H1 (cell line): ENCODE results near the gene NLRP6. TPM values are rescaled to one million over a fixed set of nuclear protein-coding genes. Genes with fewer than 3 reads are reported as not detected.

ENCODE experiments used
- CTCF ChIA-PET: fragments of 300-600 bp; sonication (Branson Sonifier 250); formaldehyde crosslinking; loops from one replicate; lab custom pipeline; 2021; ENCODE audit not compliant: partially characterized antibody; lab: Charles Lee
- POLR2A ChIA-PET: fragments of 300-600 bp; sonication (Branson Sonifier 250); formaldehyde crosslinking; loops from one replicate; lab custom pipeline; 2021; ENCODE audit warnings: inconsistent platforms; ENCODE audit not compliant: partially characterized antibody; lab: Charles Lee
- DNase-seq, 2 experiments: peaks; one replicate each; pipeline versions ENCODE4 v3.0.0 to v3.0.0-alpha.2; 2010 to 2022; ENCODE audit warnings: low spot score in 2 of 2, low read depth in 1 of 2, mixed read lengths in 1 of 2
- FAIRE-seq: peaks from 2 replicates; lab custom pipeline; 2011; peaks lifted over from hg19 to GRCh38; lab: Jason Lieb, UNC
- H2AFZ ChIP-seq: 2 replicates; pipeline ENCODE4 v1.8.1; 2012; ENCODE audit warnings: low read length, inconsistent platforms
- H2AK5ac ChIP-seq: 2 replicates; pipeline ENCODE4 v1.6.1; 2013; ENCODE audit warnings: low read depth, low read length
- H2BK120ac ChIP-seq: replicated peaks from 2 replicates; pipeline ENCODE3; 2013; ENCODE audit warnings: low read depth, low read length, inconsistent platforms
- H2BK12ac ChIP-seq: 2 replicates; pipeline ENCODE4 v1.6.1; 2013; ENCODE audit warnings: low read depth, low read length
- H2BK15ac ChIP-seq: 2 replicates; pipeline ENCODE4 v1.6.1; 2013; ENCODE audit warnings: low read length
- H2BK20ac ChIP-seq: 2 replicates; pipeline ENCODE4 v1.6.1; 2013; ENCODE audit warnings: low read length
- H2BK5ac ChIP-seq: 2 replicates; pipeline ENCODE4 v1.6.1; 2013; ENCODE audit warnings: low read depth, low read length
- H3K14ac ChIP-seq: 2 replicates; pipeline ENCODE4 v1.6.1; 2013; ENCODE audit warnings: inconsistent platforms; ENCODE audit not compliant: insufficient read length
- H3K18ac ChIP-seq: 2 replicates; pipeline ENCODE4 v1.6.1; 2013; ENCODE audit warnings: low read length; ENCODE audit errors: extremely low read depth
- H3K23ac ChIP-seq: 2 replicates; pipeline ENCODE4 v1.6.1; 2013; ENCODE audit warnings: inconsistent platforms; ENCODE audit not compliant: insufficient read length
- H3K23me2 ChIP-seq: 2 replicates; pipeline ENCODE4 v1.6.1; 2013; ENCODE audit warnings: low read depth, low read length
- H3K27ac ChIP-seq: 2 replicates; pipeline ENCODE4 v1.6.1; 2011; ENCODE audit warnings: low read depth, low read length, inconsistent platforms
- H3K27me3 ChIP-seq, 4 experiments: replicated peaks in 1 of 4; 1 replicate in 1 of 4; 2 replicates in 3 of 4; pipeline versions ENCODE4 v1.6.1 to v1.8.1; 2011 to 2013; ENCODE audit warnings: low read length in 3 of 4, mild to moderate bottlenecking in 3 of 4, inconsistent platforms in 2 of 4, mixed read lengths in 2 of 4, moderate library complexity in 1 of 4; ENCODE audit not compliant: control insufficient read depth in 3 of 4, insufficient read depth in 3 of 4; ENCODE audit errors: extremely low read depth in 1 of 4
- H3K36me3 ChIP-seq, 4 experiments: 2 replicates each; pipeline versions ENCODE4 v1.6.1 to v1.8.1; 2011 to 2013; ENCODE audit warnings: mild to moderate bottlenecking in 4 of 4, low read length in 3 of 4, moderate library complexity in 2 of 4, control low read depth in 1 of 4, inconsistent platforms in 1 of 4; ENCODE audit not compliant: insufficient read depth in 4 of 4, control insufficient read depth in 2 of 4
- H3K4ac ChIP-seq: replicated peaks from 2 replicates; pipeline ENCODE3; 2013; ENCODE audit warnings: low read length, low read depth, mixed read lengths, inconsistent platforms; ENCODE audit not compliant: insufficient read length
- H3K4me1 ChIP-seq, 4 experiments: replicated peaks in 1 of 4; 1 replicate in 1 of 4; 2 replicates in 3 of 4; pipeline versions ENCODE4 v1.6.1 to v1.8.1; 2011 to 2013; ENCODE audit warnings: low read length in 3 of 4, inconsistent platforms in 2 of 4, mixed read lengths in 1 of 4; ENCODE audit not compliant: insufficient read depth in 4 of 4, control insufficient read depth in 3 of 4
- H3K4me2 ChIP-seq, 2 experiments: 2 replicates each; pipeline versions ENCODE4 v1.6.1 to v1.8.1; 2011 to 2013; ENCODE audit warnings: low read depth in 2 of 2, low read length in 2 of 2, control low read depth in 1 of 2, inconsistent platforms in 1 of 2, mild to moderate bottlenecking in 1 of 2; ENCODE audit not compliant: insufficient read depth in 1 of 2
- H3K4me3 ChIP-seq, 4 experiments: fragments of 200-600, 300-600 bp in 1 of 4; sonication (generic), shearing (Covaris generic), sonication (Bioruptor Twin) in 1 of 4; 2 replicates each; pipeline versions ENCODE4 v1.5.1 to v1.8.1; 2011 to 2016; ENCODE audit warnings: low read length in 4 of 4, low read depth in 3 of 4, control low read depth in 2 of 4, inconsistent platforms in 2 of 4, mild to moderate bottlenecking in 2 of 4, mixed read lengths in 1 of 4, moderate library complexity in 1 of 4; ENCODE audit not compliant: insufficient read depth in 2 of 4; ENCODE audit errors: extremely low read depth in 1 of 4
- H3K56ac ChIP-seq: replicated peaks from 2 replicates; pipeline ENCODE3; 2013; ENCODE audit warnings: low read depth, mild to moderate bottlenecking, mixed read lengths, low read length, inconsistent platforms; ENCODE audit not compliant: insufficient read length
- H3K79me1 ChIP-seq: 2 replicates; pipeline ENCODE4 v1.6.1; 2013; ENCODE audit warnings: low read depth, low read length, control low read depth
- H3K79me2 ChIP-seq, 2 experiments: 2 replicates each; pipeline versions ENCODE4 v1.6.1 to v1.8.1; 2012 to 2013; ENCODE audit warnings: low read length in 2 of 2, mild to moderate bottlenecking in 2 of 2, inconsistent platforms in 1 of 2; ENCODE audit not compliant: insufficient read depth in 2 of 2, control insufficient read depth in 1 of 2
- H3K9ac ChIP-seq, 4 experiments: replicated peaks in 1 of 4; 1 replicate in 1 of 4; 2 replicates in 3 of 4; pipeline versions ENCODE4 v1.6.1 to v1.8.1; 2011 to 2013; ENCODE audit warnings: low read depth in 3 of 4, low read length in 3 of 4, control low read depth in 2 of 4, mild to moderate bottlenecking in 2 of 4, moderate library complexity in 2 of 4, inconsistent platforms in 1 of 4; ENCODE audit errors: extremely low read depth in 1 of 4
- H3K9me3 ChIP-seq, 2 experiments: 2 replicates each; pipeline versions ENCODE4 v1.6.1 to v1.8.1; 2012 to 2013; ENCODE audit warnings: mild to moderate bottlenecking in 2 of 2, moderate library complexity in 2 of 2, control low read depth in 1 of 2, inconsistent platforms in 1 of 2, low read depth in 1 of 2, low read length in 1 of 2, mixed read lengths in 1 of 2; ENCODE audit not compliant: insufficient read depth in 2 of 2
- H4K20me1 ChIP-seq, 2 experiments: replicated peaks in 1 of 2; 2 replicates each; pipeline versions ENCODE3 to v1.8.1; 2011 to 2013; ENCODE audit warnings: inconsistent platforms in 2 of 2, low read length in 2 of 2, mild to moderate bottlenecking in 1 of 2; ENCODE audit not compliant: insufficient read depth in 2 of 2, control insufficient read depth in 1 of 2
- H4K5ac ChIP-seq: 2 replicates; pipeline ENCODE4 v1.6.1; 2013; ENCODE audit warnings: low read length, low read depth, mixed read lengths, inconsistent platforms; ENCODE audit not compliant: insufficient read length
- H4K8ac ChIP-seq: 2 replicates; pipeline ENCODE4 v1.8.0; 2013; ENCODE audit warnings: mild to moderate bottlenecking, moderate library complexity, low read length, inconsistent platforms; ENCODE audit not compliant: insufficient read depth; ENCODE audit errors: extremely low read depth
- H4K91ac ChIP-seq: replicated peaks from 2 replicates; pipeline ENCODE3; 2013; ENCODE audit warnings: low read length, mixed read lengths, inconsistent platforms; ENCODE audit not compliant: insufficient read length
- BCL11A ChIP-seq, 2 experiments: IDR thresholded peaks; one replicate each; pipeline ENCODE4 v1.6.1; 2011; ENCODE audit warnings: low read depth in 2 of 2, low read length in 2 of 2, mild to moderate bottlenecking in 2 of 2
- HDAC2 ChIP-seq, 2 experiments: fragments of 300-600 bp in 1 of 2; sonication (generic) in 1 of 2; IDR thresholded peaks; 2 replicates each; pipeline ENCODE4 v1.6.1; 2011 to 2012; ENCODE audit warnings: low read depth in 2 of 2, low read length in 2 of 2, mild to moderate bottlenecking in 2 of 2, moderate library complexity in 2 of 2, borderline replicate concordance in 1 of 2, inconsistent platforms in 1 of 2
- HDAC6 ChIP-seq: IDR thresholded peaks from one replicate; pipeline ENCODE4 v1.7.1; 2012; ENCODE audit warnings: low read depth, mild to moderate bottlenecking, inconsistent platforms, low read length, moderate library complexity
- KDM4A ChIP-seq: IDR thresholded peaks from one replicate; pipeline ENCODE4 v1.7.1; 2012; ENCODE audit warnings: low read depth, mild to moderate bottlenecking, moderate library complexity, low read length, inconsistent platforms; ENCODE audit not compliant: severe bottlenecking
- MAFK ChIP-seq: IDR thresholded peaks from 2 replicates; pipeline ENCODE4 v1.6.1; 2012; ENCODE audit warnings: low read depth, mild to moderate bottlenecking, improper control_type of control experiment, low read length
- NANOG ChIP-seq: IDR thresholded peaks from 2 replicates; pipeline ENCODE4 v1.6.1; 2011; ENCODE audit warnings: low read length, low read depth, mild to moderate bottlenecking, inconsistent platforms; ENCODE audit not compliant: insufficient read depth, poor library complexity, severe bottlenecking
- POLR2AphosphoS5 ChIP-seq: IDR thresholded peaks from 2 replicates; pipeline ENCODE4 v1.6.1; 2011; ENCODE audit warnings: low read depth, low read length
- RBBP5 ChIP-seq: IDR thresholded peaks from 2 replicates; pipeline ENCODE4 v1.7.1; 2012; ENCODE audit warnings: low read depth, mild to moderate bottlenecking, inconsistent platforms, low read length, moderate library complexity, borderline replicate concordance
- SP1 ChIP-seq: IDR thresholded peaks from 2 replicates; pipeline ENCODE4 v1.6.1; 2011; ENCODE audit warnings: low read depth, low read length
- TAF1 ChIP-seq: IDR thresholded peaks from 2 replicates; pipeline ENCODE4 v1.6.1; 2011; ENCODE audit warnings: mild to moderate bottlenecking, low read depth, low read length
- WGBS, 2 experiments: shearing (Covaris generic) in 1 of 2; methylation state at CpG; one replicate each; pipeline versions ENCODE4 v1.1.6 to v1.1.7; 2013 to 2015; ENCODE audit warnings: low lambda C conversion rate in 2 of 2, mixed read lengths in 2 of 2, inconsistent platforms in 1 of 2, low coverage in 1 of 2, missing lambda C conversion rate in 1 of 2; ENCODE audit not compliant: insufficient replicate concordance in 2 of 2, insufficient coverage in 1 of 2, insufficient read length in 1 of 2; ENCODE audit errors: extremely low coverage in 1 of 2, missing lambda C conversion rate in 1 of 2; 5-methylcytosine and 5-hydroxymethylcytosine counted together
- polyA plus RNA-seq, 7 experiments: library from polyadenylated mRNA; depleted of rRNA in 3 of 7; stranded (reverse) in 5 of 7; unstranded in 2 of 7; fragments of >200 nt in 5 of 7; fragments of 200-250 nt in 2 of 7; gene quantifications; 1 replicate in 5 of 7; 2 replicates in 1 of 7; 4 replicates in 1 of 7; pipeline versions ENCODE4 v1.2.1 to v1.2.3, GENCODE V29; 2011 to 2013; ENCODE audit warnings: missing spikeins in 2 of 7, mixed read lengths in 2 of 7
- total RNA-seq: library from RNA; stranded (reverse); fragmentation: NEBNext Ultra II Directional; extraction: Animal tissue kit (Norgen Biotek cat#: 25700); gene quantifications from 2 replicates; pipeline ENCODE4 v1.2.1, GENCODE V29; 2021

NLRP6 gene
- total and polyA plus RNA-seq, 2 of the 8 experiments (the other 6 are each of a cell fraction or from before 2014, with no cell fraction given): not detected

DNA sequence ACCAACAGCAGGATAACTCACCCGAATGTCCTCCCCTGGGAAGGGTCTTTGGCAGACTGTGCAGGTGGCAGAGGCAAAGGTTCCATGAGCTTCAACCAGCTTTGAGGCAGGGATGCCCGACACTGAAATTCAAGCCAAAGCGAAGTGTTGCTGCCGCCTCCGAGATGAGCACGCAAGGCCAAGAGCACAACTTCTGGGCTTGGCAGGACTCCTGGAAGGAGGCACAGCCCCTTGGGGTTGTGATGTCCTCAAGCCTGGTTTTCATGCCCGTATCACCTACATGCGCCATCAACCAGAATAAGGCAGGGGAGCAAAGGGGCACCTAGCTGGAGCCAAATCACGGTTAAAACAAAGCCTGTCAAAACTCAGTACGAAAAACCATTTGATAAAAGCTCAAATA, 47.8 kb upstream of the NLRP6 start:
- no peak overlapping the region for H3K9ac ChIP-seq
- no peak overlapping the region for H4K5ac ChIP-seq
- H3K9me3 ChIP-seq: no peaks in the 10 kb centered on the region
- no peak for TF ChIP-seq SP1
- TF ChIP-seq BCL11A (IDR thresholded peaks at IDR 0.05; ENCODE audit: low read depth in 2 of 2, low read length in 2 of 2): no peak
- TF ChIP-seq POLR2AphosphoS5: no peak
- TF ChIP-seq HDAC2 (IDR thresholded peaks at IDR 0.05; ENCODE audit: borderline replicate concordance in 1 of 2, low read depth in 2 of 2, low read length in 2 of 2): no peak
- no peak for TF ChIP-seq HDAC6
- no peak for TF ChIP-seq RBBP5
- TF ChIP-seq NANOG: no peak
- TF ChIP-seq TAF1: no peak
- TF ChIP-seq MAFK: no peak
- no peak for TF ChIP-seq KDM4A
- TF ChIP-seq, all 59 proteins: peak for 0
- no peak overlapping the region for H2AFZ ChIP-seq
- H2BK5ac ChIP-seq: no peak overlapping the region
- ChIA-PET POLR2A (interaction anchor here (1.9 to 9.7 kb wide), 2 partner anchors 15 to 21 kb away, joined by 9 to 99 read pairs; no protein-coding TSS in a partner anchor), CTCF (interaction anchor here (0.8 to 3.7 kb wide), 5 partner anchors 19 to 136 kb away, joined by 3 to 18 read pairs (median 3); no protein-coding TSS in a partner anchor)
- no peak overlapping the region for H2BK120ac ChIP-seq
- peaks cover 2% of the 10 kb centered on the region; the same call in 1 of the 2 replicates for H3K79me1 ChIP-seq
- H4K20me1 ChIP-seq: no peaks in the 10 kb centered on the region
- no peak overlapping the region for H3K14ac ChIP-seq
- no peak overlapping the region for H4K8ac ChIP-seq
- H3K36me3 ChIP-seq: no peaks in the 10 kb centered on the region; a peak in 2 of 8 replicates
- H3K4me1 ChIP-seq: no peaks in the 10 kb centered on the region
- H4K91ac ChIP-seq: no peak overlapping the region
- H3K4ac ChIP-seq: no peak overlapping the region
- no peak overlapping the region for H3K56ac ChIP-seq
- peaks cover 0 to 7% of the 10 kb centered on the region in 2 experiments; a peak in 1 of 4 replicates for H3K79me2 ChIP-seq
- no peak for FAIRE-seq
- H3K4me3 ChIP-seq: no peak overlapping the region
- no peak overlapping the region for H3K18ac ChIP-seq
- no peak overlapping the region for H2AK5ac ChIP-seq
- no peak overlapping the region for H2BK20ac ChIP-seq
- no peak overlapping the region for H2BK12ac ChIP-seq
- H3K4me2 ChIP-seq: no peak overlapping the region
- H3K23me2 ChIP-seq: peaks cover under 1% of the 10 kb centered on the region
- H3K27me3 ChIP-seq: no peaks in the 10 kb centered on the region
- 90% methylated on average over 10 of the region's 10 CpGs; no CpG with 5 or more reads in 1 of the 2 experiments for WGBS, 2 experiments
- no peak overlapping the region for H3K23ac ChIP-seq
- H3K27ac ChIP-seq: no peak overlapping the region
- no peak overlapping the region for H2BK15ac ChIP-seq
- no peak for DNase-seq
